Ishikawa (cell line): ENCODE results near the gene MPL.

Source experiments
- CEBPB ChIP-seq: IDR thresholded peaks from 2 replicates; pipeline ENCODE4 v1.6.1; 2012
- CREB1 ChIP-seq: IDR thresholded peaks from 2 replicates; pipeline ENCODE4 v1.6.1; 2012; ENCODE audit warnings: low read depth
- EGR1 ChIP-seq: IDR thresholded peaks from 2 replicates; pipeline ENCODE4 v1.6.1; 2012
- EP300 ChIP-seq: IDR thresholded peaks from 2 replicates; pipeline ENCODE4 v1.6.1; 2012; ENCODE audit warnings: borderline replicate concordance
- FOXM1 ChIP-seq: IDR thresholded peaks from 2 replicates; pipeline ENCODE4 v1.6.1; 2012; ENCODE audit warnings: low read depth, borderline replicate concordance
- MAX ChIP-seq: IDR thresholded peaks from 2 replicates; pipeline ENCODE4 v1.6.1; 2012
- NFIC ChIP-seq: IDR thresholded peaks from 2 replicates; pipeline ENCODE4 v1.6.1; 2012
- RAD21 ChIP-seq: IDR thresholded peaks from 2 replicates; pipeline ENCODE4 v1.6.1; 2012; ENCODE audit warnings: low read depth
- REST ChIP-seq: IDR thresholded peaks from 2 replicates; pipeline ENCODE4 v1.6.1; 2012; ENCODE audit warnings: low read depth, mild to moderate bottlenecking
- TAF1 ChIP-seq: IDR thresholded peaks from 2 replicates; pipeline ENCODE4 v1.6.1; 2012; ENCODE audit warnings: low read depth, mild to moderate bottlenecking
- TCF12 ChIP-seq: IDR thresholded peaks from 2 replicates; pipeline ENCODE4 v1.6.1; 2012; ENCODE audit warnings: low read depth
- TEAD4 ChIP-seq: IDR thresholded peaks from 2 replicates; pipeline ENCODE4 v1.6.1; 2012
- USF1 ChIP-seq: IDR thresholded peaks from 2 replicates; pipeline ENCODE4 v1.6.1; 2012
- YY1 ChIP-seq: IDR thresholded peaks from 2 replicates; pipeline ENCODE4 v1.6.1; 2012; ENCODE audit warnings: low read depth
- ZBTB7A ChIP-seq: IDR thresholded peaks from 2 replicates; pipeline ENCODE4 v1.6.1; 2012; ENCODE audit warnings: low read depth

MPL gene

GRCh38 chr1:43315963-43316737 lies 21.5 kb upstream of the MPL start:
- TF ChIP-seq REST (no peak), CREB1 (no peak), TCF12 (no peak), RAD21 (no peak), EP300 (no peak), TEAD4 (no peak), ZBTB7A (no peak), TAF1 (no peak), EGR1 (no peak), FOXM1 (no peak), YY1 (no peak), USF1 (no peak), MAX (no peak), CEBPB (no peak), NFIC (no peak)

GRCh38 chr1:43316738-43317520 lies 20.7 kb upstream of the MPL start:
- TF ChIP-seq TEAD4 (no peak), TCF12 (no peak), FOXM1 (no peak)

GRCh38 chr1:43317817-43318471 lies 19.7 kb upstream of the MPL start:
- TF ChIP-seq TEAD4, result no peak
- TF ChIP-seq EP300, result no peak
- TF ChIP-seq NFIC, result no peak
- TF ChIP-seq RAD21, result no peak
- TF ChIP-seq CREB1, result no peak
- no peak for TF ChIP-seq YY1

GRCh38 chr1:43318831-43319230 lies 18.8 kb upstream of the MPL start:
- TF ChIP-seq CEBPB, result no peak
- no peak for TF ChIP-seq REST
- TF ChIP-seq YY1, result no peak
- no peak for TF ChIP-seq TAF1
- no peak for TF ChIP-seq RAD21
- no peak for TF ChIP-seq TEAD4
- TF ChIP-seq ZBTB7A, result no peak
- TF ChIP-seq EP300, result no peak
- no peak for TF ChIP-seq USF1
- no peak for TF ChIP-seq MAX
- no peak for TF ChIP-seq CREB1
- TF ChIP-seq FOXM1, result no peak
- TF ChIP-seq EGR1, result no peak
- TF ChIP-seq TCF12, result no peak
- no peak for TF ChIP-seq NFIC

- no peak for TF ChIP-seq TCF12
- no peak for TF ChIP-seq ZBTB7A
- TF ChIP-seq NFIC, result no peak
- TF ChIP-seq USF1, result no peak
- TF ChIP-seq FOXM1, result no peak
- TF ChIP-seq RAD21, result no peak
- TF ChIP-seq EGR1, result no peak
- TF ChIP-seq TAF1, result no peak
- no peak for TF ChIP-seq CEBPB
Observed at GRCh38 chr1:43319288-43319687, 18.3 kb upstream of the MPL start.
